Globus pallidus (tissue), 1 donor: ENCODE results near the gene GRHL3.

Experiments used
- DNase-seq: peaks from one replicate; pipeline ENCODE4 v3.0.0-alpha.2; 2015; ENCODE audit warnings: low spot score

Gene GRHL3

DNA sequence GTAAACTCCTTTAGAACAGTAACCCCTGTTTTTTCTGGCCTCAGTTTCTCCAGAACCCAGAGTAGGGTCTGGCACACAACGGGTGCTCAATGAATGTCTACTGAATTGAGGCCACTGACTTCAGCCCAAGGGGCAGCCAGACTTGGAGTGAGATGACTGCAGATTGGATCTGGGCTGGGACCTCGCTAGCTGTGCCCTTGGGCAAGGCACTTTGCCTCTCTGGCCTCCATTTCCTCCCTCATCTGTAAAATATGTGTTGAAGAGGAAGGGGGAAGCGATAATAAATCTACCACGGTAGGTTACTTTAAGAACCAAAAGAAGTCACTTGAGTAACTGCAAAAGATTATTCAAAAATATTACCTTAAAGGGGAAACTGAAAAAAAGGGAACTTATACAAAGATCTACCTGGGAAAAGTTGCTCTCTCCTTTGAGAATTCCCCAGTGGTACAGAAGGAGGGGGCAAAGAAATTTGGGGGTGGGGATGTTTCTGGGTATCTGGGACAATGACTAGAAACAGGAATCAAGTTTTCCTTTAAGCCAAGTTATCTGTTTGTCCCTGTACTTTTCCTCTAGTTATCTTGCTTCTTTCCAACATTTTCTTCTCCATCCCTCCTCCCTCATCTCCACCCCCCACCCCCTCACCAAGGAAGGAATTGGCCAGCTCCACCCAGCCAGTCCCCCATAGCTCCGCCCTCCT lies 394 bp upstream of the GRHL3 start:
- DNase-seq, result no peak

DNA sequence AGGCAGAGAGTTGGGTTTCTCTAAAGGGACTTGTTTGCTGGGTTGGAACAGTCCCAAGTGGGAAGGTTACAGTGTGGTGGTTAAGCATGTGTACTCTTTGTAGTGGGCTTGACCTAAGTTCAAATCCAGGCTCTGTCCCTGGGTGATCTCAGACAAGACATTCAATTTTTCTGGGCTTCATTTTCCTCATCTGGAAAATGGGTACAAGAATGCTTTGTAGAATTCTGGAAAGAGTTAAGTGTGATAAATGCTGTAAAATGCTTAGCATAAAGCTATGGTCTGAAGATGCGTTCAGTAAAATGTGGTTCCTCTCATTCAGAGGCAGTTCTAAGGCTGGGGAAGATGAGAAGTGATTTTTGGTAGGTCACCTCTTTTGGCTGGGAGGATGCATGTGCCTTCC lies 805 bp downstream of the GRHL3 start:
- DNase-seq, result no peak

DNA sequence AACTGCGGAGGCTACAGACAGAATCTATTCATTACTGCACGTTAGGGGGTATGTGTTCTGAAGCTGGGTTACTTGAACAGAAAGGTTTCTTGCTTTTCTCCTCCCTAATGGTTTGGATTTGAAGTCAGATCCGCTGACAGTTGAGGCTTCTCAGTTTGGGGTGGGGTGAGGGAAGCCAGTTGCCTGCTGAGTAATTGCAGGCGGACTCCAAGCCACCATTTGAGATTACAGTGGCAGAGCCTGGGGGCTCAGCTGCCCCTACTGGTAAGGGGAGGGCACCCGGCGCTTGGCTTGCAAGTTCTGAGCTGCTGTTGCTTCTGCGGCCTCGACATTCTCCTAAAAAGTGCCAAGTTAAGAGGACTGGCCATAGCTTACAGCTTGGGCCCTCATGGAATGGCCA lies 2.0 kb downstream of the GRHL3 start:
- no peak for DNase-seq

DNA sequence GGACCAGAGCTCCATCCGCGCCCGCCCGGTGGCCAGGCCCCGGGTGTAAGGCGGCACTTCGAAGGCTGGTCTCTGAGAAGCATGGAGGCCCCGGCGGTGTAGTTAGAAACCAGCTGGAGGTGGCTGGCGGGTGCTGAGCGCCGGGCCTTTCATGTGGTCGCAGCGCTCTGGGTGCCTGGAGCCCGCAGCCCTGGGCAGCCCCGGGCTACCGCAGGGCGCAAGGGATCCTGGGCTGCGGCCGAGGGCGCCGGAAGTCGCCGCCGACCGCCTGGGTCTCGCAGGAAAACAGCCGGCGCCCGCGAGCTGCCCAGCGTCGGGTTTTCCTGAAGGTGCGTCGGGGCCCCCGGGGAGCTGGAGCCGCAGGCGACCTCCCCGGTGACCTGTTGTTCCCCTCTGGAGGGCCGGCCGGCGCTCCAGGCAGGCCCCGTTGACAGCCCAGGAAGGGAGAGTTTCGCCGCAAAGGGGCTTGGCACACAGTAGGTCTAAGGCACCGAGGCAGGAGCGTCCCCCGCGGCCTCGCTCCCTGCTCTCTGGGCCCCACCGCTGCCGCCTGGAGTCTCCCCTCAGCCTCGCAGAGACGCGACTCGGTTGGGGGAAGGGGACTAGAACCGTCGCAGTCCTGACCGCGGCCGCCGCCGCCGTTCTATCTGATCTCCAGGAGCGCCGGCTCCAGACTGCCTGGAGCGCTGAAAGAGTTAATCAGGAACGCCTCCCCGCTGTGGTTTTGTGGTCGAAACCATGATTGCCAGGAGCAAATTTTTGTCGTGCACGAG lies 2.7 kb downstream of the GRHL3 start:
- no peak for DNase-seq

DNA sequence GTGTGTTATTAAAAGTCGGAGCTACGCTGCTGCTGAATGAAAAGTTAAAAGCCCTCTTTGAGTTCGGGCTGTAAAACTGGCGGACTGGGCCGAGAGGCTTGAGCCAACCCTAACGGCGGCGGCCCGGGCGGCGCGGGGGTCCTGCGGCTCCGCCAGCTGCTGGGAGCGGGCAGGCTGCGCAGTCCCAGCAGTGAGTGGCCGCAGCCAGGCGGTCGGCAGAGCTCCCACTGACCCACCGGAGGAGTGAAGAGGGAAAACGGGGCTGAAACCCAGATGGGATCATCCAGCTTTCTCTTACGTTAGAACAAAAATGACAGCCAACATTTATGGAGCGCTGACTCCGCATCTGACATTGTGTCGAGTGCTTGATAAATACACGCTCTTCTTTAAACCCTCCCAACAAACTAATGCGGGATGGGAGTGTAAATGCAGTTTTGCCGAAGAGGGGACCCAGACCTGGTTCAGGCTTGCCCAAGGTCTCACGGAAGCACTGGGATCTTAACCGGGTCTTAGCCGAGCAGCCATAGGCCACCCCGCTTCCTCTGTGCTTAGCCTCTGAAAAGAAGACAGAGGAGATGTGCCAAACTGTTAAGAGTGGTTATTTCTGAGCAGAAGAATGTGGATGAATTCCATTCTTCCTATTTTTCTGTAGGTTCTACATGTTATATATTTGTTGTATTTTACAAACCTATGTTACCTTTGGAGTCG lies 3.5 kb downstream of the GRHL3 start:
- DNase-seq, result no peak

DNA sequence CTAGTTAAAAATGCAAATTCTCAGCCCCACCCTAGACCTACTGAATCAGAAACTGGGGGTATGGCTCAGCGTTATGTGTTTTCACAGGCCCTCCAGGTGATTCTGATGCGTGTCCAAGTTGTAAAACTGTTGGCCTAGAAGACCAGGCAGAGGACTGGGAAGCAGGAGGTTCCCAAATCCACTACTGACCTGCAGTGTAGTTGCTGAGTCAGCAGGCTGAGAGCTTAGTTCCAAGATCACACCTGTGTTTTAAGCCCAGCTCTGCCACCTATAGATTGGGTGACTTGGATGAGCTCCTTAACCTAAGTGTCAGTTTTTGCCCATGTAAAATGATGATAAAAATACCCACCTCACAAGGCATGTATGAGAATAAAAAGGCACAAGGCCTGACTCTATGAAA lies 4.1 kb downstream of the GRHL3 start:
- no peak for DNase-seq

DNA sequence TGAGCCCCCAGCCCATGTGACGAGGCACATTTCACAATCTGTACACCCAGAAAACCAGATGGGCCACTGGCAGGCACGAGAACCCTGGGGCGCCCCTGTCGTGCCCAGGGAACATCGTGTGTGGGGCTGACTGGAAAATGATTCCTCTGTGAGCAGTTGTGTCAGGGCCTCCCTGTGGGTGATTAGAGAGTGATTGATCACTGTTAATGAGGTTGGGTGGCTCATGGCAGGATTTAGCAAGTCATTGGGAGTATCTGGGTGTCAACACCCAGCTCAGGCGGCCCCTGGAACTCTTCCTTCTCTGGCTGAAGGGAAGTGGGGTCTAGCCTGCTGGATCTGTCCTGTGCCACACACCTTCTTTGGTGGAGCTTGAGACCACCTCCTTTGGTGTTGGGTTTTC lies 5.7 kb downstream of the GRHL3 start:
- DNase-seq, result no peak

DNA sequence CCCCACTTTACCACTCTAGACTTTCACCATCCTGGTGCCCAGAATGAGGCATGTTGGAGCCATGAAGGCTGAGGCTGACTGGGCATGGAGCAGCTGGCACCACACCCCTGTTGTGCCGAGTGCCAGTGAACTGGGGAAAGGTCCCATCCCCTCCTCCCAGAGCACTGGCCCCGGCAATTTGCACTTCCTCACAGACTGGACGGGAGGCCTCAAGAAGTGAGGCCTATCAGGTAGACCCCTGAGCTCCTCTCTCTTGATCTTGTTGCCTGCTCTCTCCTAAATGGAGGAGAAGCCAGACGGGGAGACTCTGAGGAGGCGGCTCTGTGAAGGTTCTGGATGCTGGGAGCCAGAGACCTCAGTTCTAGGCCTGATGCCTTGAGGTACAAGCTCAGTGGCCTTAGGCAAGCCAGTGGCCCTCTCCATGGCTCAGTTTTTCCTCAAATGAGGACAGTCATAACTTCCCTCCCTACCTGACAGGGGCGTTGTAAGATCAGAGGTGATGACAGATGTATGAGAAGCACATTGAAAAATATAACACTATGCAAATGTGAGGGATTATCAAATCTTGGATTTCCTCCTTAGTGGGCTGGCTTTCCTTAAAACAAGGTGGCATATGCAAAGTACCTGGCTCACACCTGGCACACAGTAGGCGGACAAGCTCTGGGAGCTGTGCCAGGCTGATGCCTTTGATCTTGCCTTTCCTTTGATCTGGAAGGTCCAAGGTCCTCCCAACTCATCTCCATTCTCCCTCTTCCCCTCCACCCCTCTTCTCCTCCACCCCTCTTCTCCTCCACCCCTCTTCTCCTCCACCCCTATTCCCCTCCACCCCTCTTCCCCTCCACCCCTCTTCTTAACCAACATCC lies 6.7 kb downstream of the GRHL3 start:
- DNase-seq, result no peak

DNA sequence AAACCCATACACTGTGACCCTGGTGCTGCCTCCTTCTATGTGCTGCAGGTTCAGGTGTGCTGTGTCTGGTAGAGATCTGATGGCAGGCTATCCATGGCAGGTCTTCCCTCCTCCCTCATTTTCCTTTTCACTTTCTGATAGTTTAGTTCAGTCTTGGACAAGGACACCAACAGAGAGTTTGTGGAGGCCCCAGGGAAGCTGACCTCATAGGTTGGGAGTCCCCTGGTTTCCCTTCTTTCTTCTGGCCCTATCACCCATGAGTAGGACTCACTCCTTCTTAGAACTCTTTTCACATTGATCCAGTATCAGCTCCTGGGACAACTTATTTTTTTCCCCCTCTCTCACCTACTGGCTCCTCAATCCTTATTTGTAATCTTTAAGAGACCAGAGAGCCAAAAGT lies 8.3 kb downstream of the GRHL3 start:
- DNase-seq, result no peak

DNA sequence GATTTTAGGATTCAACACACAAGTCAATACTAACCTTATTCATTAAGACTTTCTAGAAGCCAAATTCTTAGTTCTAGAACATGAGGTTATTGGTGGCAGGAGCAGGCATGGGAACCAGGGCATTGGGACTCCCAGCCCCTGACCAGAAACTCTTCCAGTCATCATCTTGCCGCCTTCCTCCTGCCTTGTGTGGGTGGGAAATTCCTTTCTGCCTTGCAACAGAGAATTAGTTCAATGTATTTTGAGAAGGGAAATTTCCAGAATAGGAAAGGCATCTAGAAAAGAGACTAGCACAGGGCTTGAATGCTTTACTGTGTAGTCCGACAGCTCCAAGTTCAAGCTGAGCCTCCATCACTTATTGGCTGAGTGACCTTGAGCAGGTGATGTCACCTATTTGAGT lies 8.7 kb downstream of the GRHL3 start:
- DNase-seq, result no peak

DNA sequence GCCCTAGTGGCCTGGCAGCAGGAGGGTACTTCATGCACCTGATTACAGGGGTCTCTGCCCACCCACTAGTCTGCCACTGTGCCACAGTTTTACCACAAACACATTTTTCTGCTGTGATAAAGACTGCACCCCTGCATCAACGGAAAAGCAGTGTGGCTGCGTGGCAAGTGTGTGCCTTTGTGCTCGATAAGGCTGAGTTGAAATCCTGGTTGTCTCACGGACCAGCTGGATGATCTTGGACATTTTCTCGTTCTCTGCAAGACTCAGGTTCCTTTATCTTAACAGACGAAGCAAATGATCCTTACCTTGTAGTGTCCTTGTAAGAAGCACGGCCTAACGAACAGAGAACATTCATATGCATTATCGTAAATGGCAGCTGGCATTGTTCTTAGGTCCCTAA lies 10.2 kb downstream of the GRHL3 start:
- no peak for DNase-seq

DNA sequence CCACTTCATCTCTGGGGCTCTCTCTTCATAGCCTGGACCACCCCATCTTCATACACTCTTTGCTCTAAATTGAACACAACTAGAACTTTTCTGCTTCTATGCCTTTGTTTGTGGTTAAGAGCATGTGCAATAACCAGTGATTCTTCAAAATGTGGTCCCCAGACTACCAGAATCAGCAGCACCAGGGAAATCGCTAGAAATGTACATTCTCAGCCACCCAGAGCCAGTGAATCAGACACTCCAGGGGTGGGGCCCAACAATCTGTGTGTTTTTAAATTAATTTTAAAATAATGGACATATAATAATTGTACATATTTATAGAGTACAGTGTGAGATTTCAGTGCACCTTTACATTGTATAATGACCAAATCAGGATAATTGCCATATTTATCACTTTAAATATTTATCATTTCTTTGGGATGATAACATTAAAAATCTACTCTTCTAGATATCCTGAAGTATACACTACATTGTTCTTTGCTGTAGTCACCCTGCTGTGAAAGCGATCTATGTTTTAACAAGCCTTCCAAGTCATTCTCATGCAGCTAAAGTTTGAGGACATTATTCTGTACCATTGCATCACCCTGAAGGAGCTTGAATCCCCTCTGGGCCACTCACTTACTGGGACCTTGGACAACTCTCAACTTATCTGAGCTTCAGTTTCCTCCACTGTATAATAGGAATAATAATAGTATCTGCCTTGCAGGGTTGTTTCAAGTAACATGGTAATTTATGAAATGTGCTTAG lies 10.8 kb downstream of the GRHL3 start:
- no peak for DNase-seq

DNA sequence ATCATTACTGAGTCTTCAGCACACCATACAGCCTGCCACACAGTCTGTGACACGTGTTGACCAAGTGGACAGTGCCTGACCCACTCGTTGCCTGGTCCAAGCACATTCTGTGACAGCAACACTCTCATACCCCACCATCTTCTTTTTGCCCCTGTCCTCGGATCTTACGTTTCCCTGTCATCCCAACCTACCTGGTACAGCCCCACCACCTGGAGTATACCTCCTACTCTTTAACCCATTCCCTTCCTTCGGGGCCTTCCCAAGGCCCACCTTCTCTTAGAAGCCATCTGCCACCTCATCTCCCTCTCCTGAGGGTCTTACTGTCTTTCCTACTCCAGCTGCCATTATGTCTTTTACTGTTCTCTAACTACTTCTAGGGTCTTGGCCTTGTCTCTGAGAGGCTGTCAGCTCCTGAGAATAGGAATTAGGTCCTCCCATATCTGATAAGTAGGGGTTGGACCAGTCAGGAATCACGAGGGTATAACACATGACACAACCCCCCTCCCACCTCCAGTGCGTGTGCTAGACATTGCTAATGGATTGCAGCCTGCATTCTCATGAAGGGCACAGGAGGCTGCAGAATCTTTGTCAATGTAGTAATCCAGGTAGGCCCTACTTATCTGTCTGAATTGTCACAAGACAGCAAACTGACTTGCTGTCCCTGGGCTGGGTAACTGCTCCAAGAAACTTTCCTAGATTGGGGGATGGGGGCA lies 13.0 kb downstream of the GRHL3 start:
- DNase-seq, result no peak

DNA sequence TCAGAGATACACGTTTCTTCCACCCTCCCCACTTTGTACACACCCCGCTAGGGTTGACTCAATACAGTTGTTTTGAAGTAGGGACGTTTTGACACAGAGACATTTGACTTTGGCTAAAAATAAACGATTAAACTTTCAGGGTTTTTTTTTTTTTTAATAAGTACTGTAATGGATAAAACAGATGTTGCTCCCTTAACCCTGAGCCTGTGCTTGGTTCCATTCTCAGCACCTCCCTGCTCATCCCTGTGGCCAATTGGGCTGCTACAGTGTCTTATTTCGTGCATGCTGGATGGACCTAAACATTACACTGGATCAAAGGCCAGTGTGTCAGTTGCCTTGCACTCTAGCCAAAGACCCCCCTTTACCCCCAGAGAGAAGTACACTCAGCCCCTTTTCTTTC lies 16.9 kb downstream of the GRHL3 start:
- DNase-seq, result no peak

DNA sequence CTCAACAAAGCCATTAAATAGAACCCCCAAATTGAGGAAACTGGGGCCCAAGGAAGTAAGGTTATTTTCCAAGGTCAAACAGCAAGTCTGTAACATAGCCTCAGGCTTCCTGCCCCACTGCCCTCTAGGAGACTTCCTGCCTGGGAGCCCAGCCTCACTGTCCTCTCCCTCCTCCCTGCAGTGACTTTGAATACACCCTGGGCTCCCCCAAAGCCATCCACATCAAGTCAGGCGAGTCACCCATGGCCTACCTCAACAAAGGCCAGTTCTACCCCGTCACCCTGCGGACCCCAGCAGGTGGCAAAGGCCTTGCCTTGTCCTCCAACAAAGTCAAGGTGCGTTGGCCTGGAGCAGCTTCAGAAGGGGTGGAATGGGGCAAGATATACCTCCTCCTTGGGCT lies 18.3 kb downstream of the GRHL3 start:
- no peak for DNase-seq

DNA sequence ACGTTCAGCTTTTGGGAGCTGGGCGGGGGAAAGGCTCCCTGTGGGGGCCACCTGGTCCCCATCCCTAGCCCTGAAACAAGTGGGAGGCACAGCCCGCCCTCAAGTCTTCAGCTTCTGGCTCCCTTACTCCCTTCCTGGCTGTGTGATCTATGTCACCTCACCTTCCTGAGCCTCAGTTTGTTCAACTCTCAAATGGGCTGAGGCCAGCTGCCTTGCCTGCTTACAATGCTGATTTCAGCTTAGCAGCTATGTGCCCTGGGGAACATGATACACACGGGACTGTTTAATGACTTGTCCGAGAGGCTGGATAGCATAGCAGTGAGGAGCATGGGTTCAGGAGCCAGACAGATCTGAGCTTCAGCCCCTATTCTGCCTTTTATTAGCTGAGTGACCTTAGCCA lies 19.3 kb downstream of the GRHL3 start:
- no peak for DNase-seq

DNA sequence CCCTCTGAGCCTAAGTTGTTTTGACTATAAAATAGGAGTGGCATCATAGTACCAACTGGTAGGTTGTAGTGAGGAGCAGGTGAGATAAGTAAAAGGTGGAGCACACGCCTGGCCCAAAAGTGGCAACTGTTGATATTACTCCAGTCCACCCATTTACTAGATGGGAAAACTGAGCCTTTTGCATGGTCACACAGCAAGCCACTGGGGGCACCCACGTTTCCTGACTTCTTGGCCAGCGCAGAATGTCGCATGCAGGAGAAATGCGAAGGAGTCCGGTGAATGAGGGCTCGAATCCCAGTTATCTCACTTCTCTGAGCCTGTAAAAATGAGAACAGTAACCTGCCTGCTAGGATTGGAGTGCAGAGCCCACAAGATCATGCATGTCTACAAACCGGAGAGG lies 20.8 kb downstream of the GRHL3 start:
- DNase-seq, result no peak

DNA sequence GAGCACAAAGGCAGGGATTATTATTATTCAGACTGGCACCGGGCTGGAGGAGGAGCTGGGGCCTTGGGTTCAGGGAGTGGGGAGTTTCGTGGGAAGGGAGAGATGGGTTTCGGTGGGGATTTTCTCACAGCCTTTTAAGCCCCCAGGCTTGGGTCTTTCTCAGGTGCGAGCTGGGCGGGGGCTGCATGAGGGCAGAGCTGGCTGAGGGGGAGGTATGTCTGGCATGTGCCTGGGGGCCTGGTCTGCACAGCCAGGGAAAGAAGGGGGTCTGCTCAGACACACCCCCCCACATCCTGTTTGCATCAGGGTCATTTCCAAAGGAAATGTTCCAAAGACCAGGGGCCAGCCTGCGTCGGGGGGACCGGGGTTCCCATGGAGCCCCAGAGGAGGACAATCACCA lies 21.6 kb downstream of the GRHL3 start:
- no peak for DNase-seq

DNA sequence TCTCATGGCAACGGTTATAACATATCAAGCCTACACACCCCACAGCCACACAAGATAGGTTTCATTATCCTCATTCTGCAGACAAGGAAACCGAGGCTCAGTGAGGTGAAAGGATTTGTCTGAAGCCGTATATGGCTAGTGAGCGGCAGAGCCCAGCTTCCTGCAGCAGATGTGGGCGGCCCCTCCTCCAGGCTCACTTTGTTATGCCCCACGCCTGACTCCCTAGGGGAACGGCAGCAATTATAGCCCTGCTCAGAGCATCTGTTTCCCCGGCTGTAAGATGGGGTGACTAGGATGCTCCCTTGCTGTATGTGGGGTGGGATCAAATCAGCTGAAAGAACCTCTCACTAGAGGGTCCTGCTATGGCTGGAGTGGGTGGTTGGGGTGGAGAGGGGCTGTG lies 22.1 kb downstream of the GRHL3 start:
- DNase-seq, result no peak

DNA sequence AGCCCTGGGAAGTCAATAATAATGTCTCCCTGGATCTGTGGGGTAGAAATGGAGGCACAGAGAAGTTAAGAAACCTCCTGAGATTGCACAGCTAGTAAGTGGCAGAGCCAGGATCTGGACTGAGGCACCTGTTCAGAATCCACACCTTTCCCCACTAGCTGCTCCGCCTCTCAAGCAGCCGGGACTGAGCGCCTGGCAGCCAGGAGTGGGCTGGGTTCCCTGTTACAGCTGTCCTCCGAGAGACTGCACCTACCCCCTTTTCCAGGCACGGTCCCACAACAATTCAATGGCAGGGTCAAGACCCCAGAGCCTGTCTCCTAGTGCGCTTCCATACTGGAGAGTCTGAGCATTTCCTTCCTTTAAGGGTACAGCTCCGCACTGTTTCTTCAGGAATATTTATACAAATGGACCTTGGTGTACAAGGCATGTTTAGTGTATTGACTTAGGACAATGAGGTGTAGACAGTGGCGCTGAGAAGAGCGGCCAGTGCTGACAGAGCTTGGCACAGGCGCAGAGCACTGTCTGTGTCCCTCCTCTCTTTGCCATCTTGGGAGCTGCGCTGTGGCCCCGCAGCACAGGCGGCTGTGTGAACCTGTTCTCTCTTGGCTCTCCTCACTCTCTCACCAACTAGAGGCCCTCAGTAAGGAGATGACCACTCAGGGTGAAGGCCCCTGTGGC lies 24.4 kb downstream of the GRHL3 start:
- DNase-seq, result no peak
